ENCODE results near the gene DNAJC13. TPM values are rescaled to one million over a fixed set of nuclear protein-coding genes. Genes with fewer than 3 reads are reported as not detected.
"Not testable (repeated sequence)": the region's sequence is repeated elsewhere in the genome, so short reads cannot be mapped to it uniquely, and the experiment has no call there.

Gene DNAJC13
- polyA plus RNA-seq, 2 of the 4 experiments (the other 2 are of a cell fraction): 17.0 to 29.8 TPM

GRCh38 chr3:132382267-132382666 lies 35.0 kb upstream of the DNAJC13 start:
- ATAC-seq (no peak), FAIRE-seq (no peak)

GRCh38 chr3:132382688-132383194 lies 34.6 kb upstream of the DNAJC13 start:
- ATAC-seq (no peak), FAIRE-seq (no peak), DNase-seq (ENCODE audit: low read depth in 1 of 2, low spot score in 1 of 2) (no peak)
- POLR2A ChIA-PET: no interaction called here
- no peaks in the 10 kb centered on the region for H3K9me3 ChIP-seq
- no peaks in the 10 kb centered on the region for H3K4me1 ChIP-seq
- no peak overlapping the region for H3K4me3 ChIP-seq
- TF ChIP-seq NPAS2 (CRISPR knock-in tag; IDR thresholded peaks at IDR 0.05; ENCODE audit: borderline replicate concordance): no peak
- TF ChIP-seq ELK1 (IDR thresholded peaks at IDR 0.05; ENCODE audit: low read depth, low read length): no peak
- no peak for TF ChIP-seq PHF8 (IDR thresholded peaks at IDR 0.05; ENCODE audit: borderline replicate concordance, low read depth)
- TF ChIP-seq ATOH8 (CRISPR knock-in tag; IDR thresholded peaks at IDR 0.05; ENCODE audit: low read depth): no peak
- CTCF ChIA-PET: interaction anchor here (0.6 to 2.6 kb wide), 5 partner anchors 14 to 188 kb away, joined by 3 to 5 read pairs (median 3); no protein-coding TSS in a partner anchor
- H3K27ac ChIP-seq: no peak overlapping the region
- no peak overlapping the region for H3K4me2 ChIP-seq

More at GRCh38 chr3:132382267-132382666, 35.0 kb upstream of the DNAJC13 start:
- DNase-seq (ENCODE audit: low read depth in 1 of 2, low spot score in 1 of 2): no peak
- TF ChIP-seq PHF8 (IDR thresholded peaks at IDR 0.05; ENCODE audit: borderline replicate concordance, low read depth) (no peak), USF2 (IDR thresholded peaks at IDR 0.05) (no peak), EHMT2 (IDR thresholded peaks at IDR 0.05; ENCODE audit: low read depth) (no peak), CHD2 (IDR thresholded peaks at IDR 0.05; ENCODE audit: low read length, partially characterized antibody) (no peak)
- WGBS (ENCODE audit: missing lambda C conversion rate): 21% methylated on average over 4 of the region's 4 CpGs
- H3K27ac ChIP-seq: no peak overlapping the region
- H3K9me3 ChIP-seq: no peaks in the 10 kb centered on the region
- H3K4me2 ChIP-seq: no peak overlapping the region
- ChIA-PET CTCF (interaction anchor here (1.0 to 2.6 kb wide), 4 partner anchors 13 to 29 kb away, joined by 3 to 5 read pairs (median 4); no protein-coding TSS in a partner anchor), POLR2A (no interaction called here)
- H3K4me1 ChIP-seq: no peaks in the 10 kb centered on the region
- no peak overlapping the region for H3K4me3 ChIP-seq

- Histone ChIP-seq H3K27ac (no peak overlapping the region), H3K4me1 (no peaks in the 10 kb centered on the region), H3K4me3 (no peak overlapping the region), H3K4me2 (no peak overlapping the region), H3K9me3 (no peaks in the 10 kb centered on the region)
- FAIRE-seq (no peak), DNase-seq (ENCODE audit: low read depth in 1 of 2, low spot score in 1 of 2) (no peak), ATAC-seq (no peak)
- ChIA-PET CTCF (no interaction called here), POLR2A (no interaction called here)
- 81% methylated on average over 8 of the region's 8 CpGs for WGBS (ENCODE audit: missing lambda C conversion rate)
- no peak for TF ChIP-seq NPAS2 (CRISPR knock-in tag; IDR thresholded peaks at IDR 0.05; ENCODE audit: borderline replicate concordance)
- TF ChIP-seq EHMT2 (IDR thresholded peaks at IDR 0.05; ENCODE audit: low read depth): no peak
- no peak for TF ChIP-seq NR3C1 (IDR thresholded peaks at IDR 0.05)
- TF ChIP-seq BHLHE40 (IDR thresholded peaks at IDR 0.05; ENCODE audit: low read depth, low read length): no peak
- TF ChIP-seq, protein P1, sequence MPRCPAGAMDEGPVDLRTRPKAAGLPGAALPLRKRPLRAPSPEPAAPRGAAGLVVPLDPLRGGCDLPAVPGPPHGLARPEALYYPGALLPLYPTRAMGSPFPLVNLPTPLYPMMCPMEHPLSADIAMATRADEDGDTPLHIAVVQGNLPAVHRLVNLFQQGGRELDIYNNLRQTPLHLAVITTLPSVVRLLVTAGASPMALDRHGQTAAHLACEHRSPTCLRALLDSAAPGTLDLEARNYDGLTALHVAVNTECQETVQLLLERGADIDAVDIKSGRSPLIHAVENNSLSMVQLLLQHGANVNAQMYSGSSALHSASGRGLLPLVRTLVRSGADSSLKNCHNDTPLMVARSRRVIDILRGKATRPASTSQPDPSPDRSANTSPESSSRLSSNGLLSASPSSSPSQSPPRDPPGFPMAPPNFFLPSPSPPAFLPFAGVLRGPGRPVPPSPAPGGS (IDR thresholded peaks at IDR 0.05): no peak
- no peak for TF ChIP-seq HOXA7 (CRISPR knock-in tag; IDR thresholded peaks at IDR 0.05)
- TF ChIP-seq JUNB (IDR thresholded peaks at IDR 0.05): no peak
- TF ChIP-seq NFE2L2 (conservative IDR thresholded peaks at IDR 0.05; ENCODE audit: low read length): no peak
- TF ChIP-seq ZFP36 (IDR thresholded peaks at IDR 0.05; ENCODE audit: borderline replicate concordance, partially characterized antibody): no peak
- TF ChIP-seq ATOH8 (CRISPR knock-in tag; IDR thresholded peaks at IDR 0.05; ENCODE audit: low read depth): no peak
- TF ChIP-seq, protein P2, sequence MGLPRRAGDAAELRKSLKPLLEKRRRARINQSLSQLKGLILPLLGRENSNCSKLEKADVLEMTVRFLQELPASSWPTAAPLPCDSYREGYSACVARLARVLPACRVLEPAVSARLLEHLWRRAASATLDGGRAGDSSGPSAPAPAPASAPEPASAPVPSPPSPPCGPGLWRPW (IDR thresholded peaks at IDR 0.05): no peak
- no peak for TF ChIP-seq ZSCAN20 (CRISPR knock-in tag; IDR thresholded peaks at IDR 0.05)
- no peak for TF ChIP-seq KDM1A (IDR thresholded peaks at IDR 0.05; ENCODE audit: low read depth)
These were observed 31.0 kb upstream of the DNAJC13 start for GRCh38 chr3:132386259-132386658.

GRCh38 chr3:132392675-132393074 lies 24.6 kb upstream of the DNAJC13 start:
- FAIRE-seq; ATAC-seq; H3K27ac ChIP-seq; POLR2A ChIA-PET; H3K4me2 ChIP-seq; H3K4me1 ChIP-seq; H3K9me3 ChIP-seq; DNase-seq (ENCODE audit: low read depth in 1 of 2, low spot score in 1 of 2); H3K4me3 ChIP-seq: not testable (repeated sequence)
- CTCF ChIA-PET: interaction anchor here (0.7 kb wide), 1 partner anchor 136 kb away, joined by 3 read pairs; no protein-coding TSS in a partner anchor
- 65% methylated on average over 1 of the region's 1 CpG for WGBS (ENCODE audit: missing lambda C conversion rate)
